Nucleus accumbens (tissue), 56 donors: Measurements from ENCODE around the gene ABCC1.

ENCODE experiments used
- DNase-seq, 56 donors: peaks; one replicate each; lab custom pipeline; 2025; lab: John Stamatoyannopoulos, UW

Gene ABCC1

GRCh38 chr16:16073891-16074881 is 124.8 kb downstream of the ABCC1 start:
- DNase-seq: no peak

GRCh38 chr16:16075488-16076422 is 126.3 kb downstream of the ABCC1 start:
- peak in 14 of 56 donors; percentile 1 to 28 (median 10) for DNase-seq

- DNase-seq: no peak
Measured at GRCh38 chr16:16076423-16076813, 127.0 kb downstream of the ABCC1 start.

- no peak for DNase-seq
Measured at GRCh38 chr16:16080465-16081065, 131.1 kb downstream of the ABCC1 start.

- no peak for DNase-seq
Measured at GRCh38 chr16:16081141-16081540, 131.7 kb downstream of the ABCC1 start.

GRCh38 chr16:16082255-16082654 is 132.8 kb downstream of the ABCC1 start:
- DNase-seq: no peak

- no peak for DNase-seq
Measured at GRCh38 chr16:16083421-16084156, 134.2 kb downstream of the ABCC1 start.

GRCh38 chr16:16084874-16085273 is 135.5 kb downstream of the ABCC1 start:
- DNase-seq: no peak

- DNase-seq: no peak
Measured at GRCh38 chr16:16086653-16087446, 137.4 kb downstream of the ABCC1 start.

- DNase-seq: no peak
Measured at GRCh38 chr16:16090238-16090637, 140.8 kb downstream of the ABCC1 start.

- no peak for DNase-seq
Measured at GRCh38 chr16:16092925-16093627, 143.7 kb downstream of the ABCC1 start.

- no peak for DNase-seq
Measured at GRCh38 chr16:16093628-16094332, 144.4 kb downstream of the ABCC1 start.

GRCh38 chr16:16095646-16096045 is 146.2 kb downstream of the ABCC1 start:
- DNase-seq: no peak

GRCh38 chr16:16096121-16096857 is 146.9 kb downstream of the ABCC1 start:
- DNase-seq: peak in 2 of 56 donors; percentile 6 to 12

- no peak for DNase-seq
Measured at GRCh38 chr16:16096858-16097213, 147.4 kb downstream of the ABCC1 start.

- no peak for DNase-seq
Measured at GRCh38 chr16:16099320-16099719, 149.9 kb downstream of the ABCC1 start.

GRCh38 chr16:16100631-16101030 is 151.2 kb downstream of the ABCC1 start:
- no peak for DNase-seq
